Calu3 (cell line): Measurements from ENCODE around the gene CDC42SE2. TPM values are rescaled to one million over a fixed set of nuclear protein-coding genes. Genes with fewer than 3 reads are reported as not detected.
"Not testable (repeated sequence)": the region's sequence is repeated elsewhere in the genome, so short reads cannot be mapped to it uniquely, and the experiment has no call there.

Experiments used
- BruUV-seq: library from RNA; stranded (reverse); fragments of 400-500 nt; replicated peaks from 2 replicates; lab custom pipeline; 2021; lab: Mats Ljungman, UMichigan
- CTCF ChIA-PET: fragments of 300-600 bp; sonication (Branson Sonifier 250); formaldehyde crosslinking; loops from one replicate; lab custom pipeline; 2022; ENCODE audit warnings: antibody characterized with exemption; lab: Charles Lee
- DNase-seq: peaks from one replicate; pipeline ENCODE4 v3.0.0; 2022
- H3K27ac Mint-ChIP-seq: one replicate; pipeline ENCODE4 v1.8.0; 2022; ENCODE audit warnings: mixed read lengths; ENCODE audit not compliant: unreplicated experiment
- H3K27me3 Mint-ChIP-seq: one replicate; pipeline ENCODE4 v1.8.0; 2022; ENCODE audit warnings: mixed read lengths; ENCODE audit not compliant: unreplicated experiment
- H3K36me3 Mint-ChIP-seq: one replicate; pipeline ENCODE4 v1.8.0; 2022; ENCODE audit warnings: mild to moderate bottlenecking, moderate library complexity, mixed read lengths; ENCODE audit not compliant: insufficient read depth, unreplicated experiment
- H3K4me1 Mint-ChIP-seq: one replicate; pipeline ENCODE4 v1.8.0; 2022; ENCODE audit warnings: mild to moderate bottlenecking, low read depth, mixed read lengths; ENCODE audit not compliant: unreplicated experiment
- H3K4me3 Mint-ChIP-seq: one replicate; pipeline ENCODE4 v1.8.0; 2022; ENCODE audit warnings: mild to moderate bottlenecking, low read depth, moderate library complexity, mixed read lengths; ENCODE audit not compliant: unreplicated experiment
- H3K9me3 Mint-ChIP-seq: one replicate; pipeline ENCODE4 v1.8.0; 2022; ENCODE audit warnings: low read depth, mixed read lengths; ENCODE audit not compliant: unreplicated experiment
- CTCF ChIP-seq: fragments of 200-600 bp; IDR thresholded peaks from one replicate; pipeline ENCODE4 v1.8.0; 2022; ENCODE audit warnings: antibody characterized with exemption; ENCODE audit not compliant: unreplicated experiment
- intact Hi-C: fragments of 100-400 bp; cut with micrococcal nuclease; formaldehyde crosslinking; loops from one replicate; pipeline ENCODE4 v1.10.0; 2022; ENCODE audit not compliant: unreplicated experiment
- total RNA-seq: library from RNA; stranded (reverse); gene quantifications from 2 replicates; pipeline ENCODE4 v1.2.3, GENCODE V29; 2022

Gene CDC42SE2
- total RNA-seq, 1 experiment from 2014 or later, result 63.9 TPM

- no peak for TF ChIP-seq CTCF
- CTCF ChIA-PET, result interaction anchor here (0.6 kb wide), 1 partner anchor 13 kb away, joined by 8 read pairs; no protein-coding TSS in a partner anchor
- Mint-ChIP-seq H3K4me3 (no peak overlapping the region), H3K27me3 (no peaks in the 10 kb centered on the region), H3K9me3 (no peaks in the 10 kb centered on the region), H3K4me1 (peaks cover 40% of the 10 kb centered on the region), H3K27ac (no peak overlapping the region), H3K36me3 (peaks cover 5% of the 10 kb centered on the region)
- DNase-seq, result no peak
- no TSS peak for BruUV-seq
- intact Hi-C loops, result loop anchor here (10.0 kb wide), 1 partner anchor 54 kb away; no protein-coding TSS in a partner anchor
Measured at GRCh38 chr5:131328536-131329285, 64.9 kb downstream of the CDC42SE2 start.

GRCh38 chr5:131329286-131329560, 65.4 kb downstream of the CDC42SE2 start:
- intact Hi-C loops, result loop anchor here (10.0 kb wide), 1 partner anchor 54 kb away; no protein-coding TSS in a partner anchor
- H3K27ac Mint-ChIP-seq, result no peak overlapping the region
- H3K4me3 Mint-ChIP-seq, result no peak overlapping the region
- peaks cover 35% of the 10 kb centered on the region for H3K4me1 Mint-ChIP-seq
- peaks cover 5% of the 10 kb centered on the region for H3K36me3 Mint-ChIP-seq
- no peaks in the 10 kb centered on the region for H3K27me3 Mint-ChIP-seq
- CTCF ChIA-PET, result interaction anchor here (0.6 kb wide), 1 partner anchor 13 kb away, joined by 8 read pairs; no protein-coding TSS in a partner anchor
- no peak for DNase-seq
- TF ChIP-seq CTCF, result no peak
- no peaks in the 10 kb centered on the region for H3K9me3 Mint-ChIP-seq
- BruUV-seq, result no TSS peak

- CTCF ChIA-PET, result interaction anchor here (0.6 to 0.7 kb wide), 2 partner anchors 26 to 54 kb away, joined by 3 read pairs; no protein-coding TSS in a partner anchor
- H3K9me3 Mint-ChIP-seq, result peaks cover 2% of the 10 kb centered on the region
- no TSS peak for BruUV-seq
- no peak for TF ChIP-seq CTCF
- DNase-seq, result no peak
- no peaks in the 10 kb centered on the region for H3K27me3 Mint-ChIP-seq
- H3K27ac Mint-ChIP-seq, result no peak overlapping the region
- H3K4me3 Mint-ChIP-seq, result no peak overlapping the region
- peaks cover 5% of the 10 kb centered on the region for H3K36me3 Mint-ChIP-seq
- intact Hi-C loops, result no loop called here
- peaks cover 35% of the 10 kb centered on the region for H3K4me1 Mint-ChIP-seq
Measured at GRCh38 chr5:131330031-131330430, 66.2 kb downstream of the CDC42SE2 start.

- H3K27ac Mint-ChIP-seq, DNase-seq, BruUV-seq, CTCF ChIA-PET, intact Hi-C loops, H3K27me3 Mint-ChIP-seq, H3K9me3 Mint-ChIP-seq, H3K4me3 Mint-ChIP-seq, H3K4me1 Mint-ChIP-seq: not testable (repeated sequence)
- H3K36me3 Mint-ChIP-seq, result peaks cover 14% of the 10 kb centered on the region
Measured at GRCh38 chr5:131335756-131336155, 71.9 kb downstream of the CDC42SE2 start.

- H3K4me1 Mint-ChIP-seq, intact Hi-C loops, H3K27me3 Mint-ChIP-seq, H3K27ac Mint-ChIP-seq, H3K4me3 Mint-ChIP-seq, DNase-seq, H3K9me3 Mint-ChIP-seq, BruUV-seq, CTCF ChIA-PET: not testable (repeated sequence)
- H3K36me3 Mint-ChIP-seq, result peaks cover 16% of the 10 kb centered on the region
Measured at GRCh38 chr5:131336801-131337200, 72.9 kb downstream of the CDC42SE2 start.

GRCh38 chr5:131337240-131338050, 73.6 kb downstream of the CDC42SE2 start:
- H3K4me3 Mint-ChIP-seq, H3K27me3 Mint-ChIP-seq, H3K4me1 Mint-ChIP-seq, CTCF ChIA-PET, DNase-seq, intact Hi-C loops, H3K27ac Mint-ChIP-seq, BruUV-seq, H3K9me3 Mint-ChIP-seq: not testable (repeated sequence)
- peaks cover 16% of the 10 kb centered on the region for H3K36me3 Mint-ChIP-seq
